GM23338 (cell line): ENCODE data around the gene SLC45A2. TPM values are rescaled to one million over a fixed set of nuclear protein-coding genes. Genes with fewer than 3 reads are reported as not detected.

ENCODE experiments used
- ATAC-seq: fragments of 200-7000 bp; cut with Tn5 transposase; 3 replicates; pipeline ENCODE4 v1.9.1; 2020
- DNase-seq: peaks from one replicate; pipeline ENCODE4 v3.0.0-alpha.2; 2015; ENCODE audit warnings: low spot score
- H2AFZ ChIP-seq: fragments of 200-600 bp; sonication (generic); 2 replicates; pipeline ENCODE4 v1.8.0; 2016; ENCODE audit warnings: antibody characterized with exemption, mild to moderate bottlenecking, moderate library complexity
- H3F3A ChIP-seq: fragments of 200-600 bp; sonication (generic); replicated peaks from 2 replicates; pipeline ENCODE4 v1.8.0; 2017; ENCODE audit warnings: antibody characterized with exemption, mixed run types, low read depth
- H3K27ac ChIP-seq: fragments of 200-600 bp; sonication (generic); 2 replicates; pipeline ENCODE4 v1.6.1; 2016; ENCODE audit warnings: low read depth
- H3K27me3 ChIP-seq: fragments of 200-600 bp; sonication (generic); 2 replicates; pipeline ENCODE4 v1.8.0; 2016; ENCODE audit warnings: mild to moderate bottlenecking, mixed run types, moderate library complexity; ENCODE audit not compliant: insufficient read depth
- H3K36me3 ChIP-seq: fragments of 200-600 bp; sonication (generic); 2 replicates; pipeline ENCODE4 v1.8.0; 2016; ENCODE audit warnings: mild to moderate bottlenecking; ENCODE audit not compliant: insufficient read depth
- H3K4me1 ChIP-seq: fragments of 200-600 bp; sonication (generic); 2 replicates; pipeline ENCODE4 v1.8.0; 2016; ENCODE audit warnings: mild to moderate bottlenecking, moderate library complexity; ENCODE audit not compliant: insufficient read depth
- H3K4me2 ChIP-seq: fragments of 200-600 bp; sonication (generic); 2 replicates; pipeline ENCODE4 v1.7.1; 2017; ENCODE audit warnings: mixed run types
- H3K4me3 ChIP-seq: fragments of 200-600 bp; sonication (generic); 2 replicates; pipeline ENCODE4 v1.6.1; 2016; ENCODE audit warnings: mixed run types
- H3K79me2 ChIP-seq: fragments of 200-600 bp; sonication (generic); replicated peaks from 2 replicates; pipeline ENCODE4 v1.8.0; 2017; ENCODE audit warnings: mild to moderate bottlenecking; ENCODE audit not compliant: insufficient read depth
- H3K9me2 ChIP-seq: fragments of 200-600 bp; sonication (generic); 2 replicates; pipeline ENCODE4 v1.8.0; 2017; ENCODE audit not compliant: insufficient read depth
- H4K20me1 ChIP-seq: fragments of 200-600 bp; sonication (generic); replicated peaks from 2 replicates; pipeline ENCODE4 v1.8.0; 2017; ENCODE audit warnings: mild to moderate bottlenecking; ENCODE audit not compliant: insufficient read depth
- H3K27ac Mint-ChIP-seq: 2 replicates; pipeline ENCODE4 v1.8.0; 2020; ENCODE audit warnings: inconsistent platforms, mild to moderate bottlenecking, moderate library complexity, mixed read lengths
- H3K27me3 Mint-ChIP-seq: 3 replicates; pipeline ENCODE4 v1.8.0; 2022; ENCODE audit warnings: low read depth, mild to moderate bottlenecking, moderate library complexity, mixed read lengths, inconsistent platforms; ENCODE audit not compliant: insufficient read depth, poor library complexity
- H3K36me3 Mint-ChIP-seq: 3 replicates; pipeline ENCODE4 v1.8.0; 2021; ENCODE audit warnings: low read depth, mild to moderate bottlenecking, inconsistent platforms, moderate library complexity, mixed read lengths
- H3K4me1 Mint-ChIP-seq: 3 replicates; pipeline ENCODE4 v1.8.0; 2020; ENCODE audit warnings: mild to moderate bottlenecking, inconsistent platforms, mixed read lengths
- H3K4me3 Mint-ChIP-seq: 3 replicates; pipeline ENCODE4 v1.8.0; 2021; ENCODE audit warnings: moderate library complexity, mild to moderate bottlenecking, inconsistent platforms, mixed read lengths
- H3K9me3 Mint-ChIP-seq: 3 replicates; pipeline ENCODE4 v1.8.0; 2020; ENCODE audit warnings: moderate library complexity, mild to moderate bottlenecking, inconsistent platforms, mixed read lengths
- CREB1 ChIP-seq: fragments of 250-450 bp; sonication (Bioruptor Pico); IDR thresholded peaks from 2 replicates; pipeline ENCODE4 v1.5.0; 2020; ENCODE audit warnings: low read depth, mild to moderate bottlenecking, moderate library complexity
- JUNB ChIP-seq: IDR thresholded peaks from one replicate; pipeline ENCODE4 v1.6.1; 2016; ENCODE audit warnings: antibody characterized with exemption; ENCODE audit not compliant: unreplicated experiment
- POLR2AphosphoS5 ChIP-seq: IDR thresholded peaks from 2 replicates; pipeline ENCODE4 v1.6.1; 2016; ENCODE audit warnings: antibody characterized with exemption, low read depth
- STAT1 ChIP-seq: IDR thresholded peaks from one replicate; pipeline ENCODE4 v1.6.1; 2016; ENCODE audit warnings: antibody characterized with exemption; ENCODE audit not compliant: unreplicated experiment
- ZNF114 ChIP-seq: fragments of 250-450 bp; sonication (Bioruptor Pico); IDR thresholded peaks from 2 replicates; pipeline ENCODE4 v1.5.0; 2020; ENCODE audit warnings: mild to moderate bottlenecking, moderate library complexity
- polyA plus RNA-seq: library from polyadenylated mRNA; unstranded; fragments of >200 nt; fragmentation: Nextera tagmentation; extraction: Ambion mirVana; gene quantifications from 2 replicates; pipeline ENCODE4 v1.2.1, GENCODE V29; 2016
- total RNA-seq: library from RNA; depleted of rRNA; stranded (reverse); fragments of >200 nt; shearing (Covaris generic); gene quantifications from 2 replicates; pipeline ENCODE4 v1.2.3, GENCODE V29; 2014
- TF ChIP-seq, protein P1 (sequence below): IDR thresholded peaks from one replicate; pipeline ENCODE4 v1.6.1; 2018; ENCODE audit warnings: antibody characterized with exemption; ENCODE audit not compliant: unreplicated experiment
- TF ChIP-seq, protein P2 (sequence below), 2 experiments: fragments of 200-600 bp in 1 of 2; sonication (generic) in 1 of 2; conservative IDR thresholded peaks; 2 replicates each; pipeline versions ENCODE4 v1.5.1 to v1.6.1; 2016 to 2017; ENCODE audit warnings: antibody characterized with exemption in 2 of 2, low read depth in 2 of 2, mild to moderate bottlenecking in 2 of 2, moderate library complexity in 1 of 2

The SLC45A2 gene
- total and polyA plus RNA-seq, 2 experiments from 2014 or later, result not detected

DNA sequence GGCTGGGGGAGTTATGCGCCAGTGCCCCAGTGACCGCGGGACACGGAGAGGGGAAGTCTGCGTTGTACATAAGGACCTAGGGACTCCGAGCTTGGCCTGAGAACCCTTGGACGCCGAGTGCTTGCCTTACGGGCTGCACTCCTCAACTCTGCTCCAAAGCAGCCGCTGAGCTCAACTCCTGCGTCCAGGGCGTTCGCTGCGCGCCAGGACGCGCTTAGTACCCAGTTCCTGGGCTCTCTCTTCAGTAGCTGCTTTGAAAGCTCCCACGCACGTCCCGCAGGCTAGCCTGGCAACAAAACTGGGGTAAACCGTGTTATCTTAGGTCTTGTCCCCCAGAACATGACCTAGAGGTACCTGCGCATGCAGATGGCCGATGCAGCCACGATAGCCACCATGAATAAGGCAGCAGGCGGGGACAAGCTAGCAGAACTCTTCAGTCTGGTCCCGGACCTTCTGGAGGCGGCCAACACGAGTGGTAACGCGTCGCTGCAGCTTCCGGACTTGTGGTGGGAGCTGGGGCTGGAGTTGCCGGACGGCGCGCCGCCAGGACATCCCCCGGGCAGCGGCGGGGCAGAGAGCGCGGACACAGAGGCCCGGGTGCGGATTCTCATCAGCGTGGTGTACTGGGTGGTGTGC lies 48.0 kb downstream of the SLC45A2 start, which contains the start of gene RXFP3:
Gene RXFP3 (plus strand): TSS at position 6 of the 636 bp plus-strand sequence. CDS start 355 bp downstream, at position 361.
- Mint-ChIP-seq H3K4me1 (peaks cover 21% of the 10 kb centered on the region), H3K27me3 (peaks cover 18% of the 10 kb centered on the region), H3K9me3 (no peaks in the 10 kb centered on the region), H3K27ac (no peak within 1 kb of the TSS), H3K4me3 (peak within 1 kb of the TSS; percentile 85), H3K36me3 (no peaks in the 10 kb centered on the region)
- H2AFZ ChIP-seq, result peak within 1 kb of the TSS; percentile 100
- no peaks in the 10 kb centered on the region for H3F3A ChIP-seq
- peak; percentile 63 for ATAC-seq
- no peaks in the 10 kb centered on the region for H3K79me2 ChIP-seq
- no peak within 1 kb of the TSS for H3K27ac ChIP-seq
- peaks cover 15% of the 10 kb centered on the region for H3K27me3 ChIP-seq
- no peaks in the 10 kb centered on the region for H4K20me1 ChIP-seq
- peak; percentile 59 for DNase-seq
- H3K4me3 ChIP-seq, result peak within 1 kb of the TSS; percentile 80
- H3K36me3 ChIP-seq, result no peaks in the 10 kb centered on the region
- peaks cover 7% of the 10 kb centered on the region for H3K4me1 ChIP-seq
- H3K4me2 ChIP-seq, result peak within 1 kb of the TSS; percentile 95
- TF ChIP-seq POLR2AphosphoS5 (no peak), STAT1 (no peak), JUNB (no peak), ZNF114 (CRISPR knock-in tag) (no peak)
- no peaks in the 10 kb centered on the region for H3K9me2 ChIP-seq

- Histone ChIP-seq H3K4me2 (peak overlapping the region; percentile 95), H3F3A (no peaks in the 10 kb centered on the region), H2AFZ (peak overlapping the region; percentile 100), H4K20me1 (no peaks in the 10 kb centered on the region), H3K4me3 (peak overlapping the region; percentile 80), H3K9me2 (no peaks in the 10 kb centered on the region), H3K36me3 (no peaks in the 10 kb centered on the region), H3K79me2 (no peaks in the 10 kb centered on the region), H3K4me1 (peaks cover 11% of the 10 kb centered on the region), H3K27me3 (peaks cover 15% of the 10 kb centered on the region), H3K27ac (no peak overlapping the region)
- peak; percentile 75 for TF ChIP-seq CREB1 (CRISPR knock-in tag)
- no peak for TF ChIP-seq JUNB
- TF ChIP-seq, protein P1, sequence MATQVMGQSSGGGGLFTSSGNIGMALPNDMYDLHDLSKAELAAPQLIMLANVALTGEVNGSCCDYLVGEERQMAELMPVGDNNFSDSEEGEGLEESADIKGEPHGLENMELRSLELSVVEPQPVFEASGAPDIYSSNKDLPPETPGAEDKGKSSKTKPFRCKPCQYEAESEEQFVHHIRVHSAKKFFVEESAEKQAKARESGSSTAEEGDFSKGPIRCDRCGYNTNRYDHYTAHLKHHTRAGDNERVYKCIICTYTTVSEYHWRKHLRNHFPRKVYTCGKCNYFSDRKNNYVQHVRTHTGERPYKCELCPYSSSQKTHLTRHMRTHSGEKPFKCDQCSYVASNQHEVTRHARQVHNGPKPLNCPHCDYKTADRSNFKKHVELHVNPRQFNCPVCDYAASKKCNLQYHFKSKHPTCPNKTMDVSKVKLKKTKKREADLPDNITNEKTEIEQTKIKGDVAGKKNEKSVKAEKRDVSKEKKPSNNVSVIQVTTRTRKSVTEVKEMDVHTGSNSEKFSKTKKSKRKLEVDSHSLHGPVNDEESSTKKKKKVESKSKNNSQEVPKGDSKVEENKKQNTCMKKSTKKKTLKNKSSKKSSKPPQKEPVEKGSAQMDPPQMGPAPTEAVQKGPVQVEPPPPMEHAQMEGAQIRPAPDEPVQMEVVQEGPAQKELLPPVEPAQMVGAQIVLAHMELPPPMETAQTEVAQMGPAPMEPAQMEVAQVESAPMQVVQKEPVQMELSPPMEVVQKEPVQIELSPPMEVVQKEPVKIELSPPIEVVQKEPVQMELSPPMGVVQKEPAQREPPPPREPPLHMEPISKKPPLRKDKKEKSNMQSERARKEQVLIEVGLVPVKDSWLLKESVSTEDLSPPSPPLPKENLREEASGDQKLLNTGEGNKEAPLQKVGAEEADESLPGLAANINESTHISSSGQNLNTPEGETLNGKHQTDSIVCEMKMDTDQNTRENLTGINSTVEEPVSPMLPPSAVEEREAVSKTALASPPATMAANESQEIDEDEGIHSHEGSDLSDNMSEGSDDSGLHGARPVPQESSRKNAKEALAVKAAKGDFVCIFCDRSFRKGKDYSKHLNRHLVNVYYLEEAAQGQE, result peak; percentile 87
- TF ChIP-seq, protein P2, sequence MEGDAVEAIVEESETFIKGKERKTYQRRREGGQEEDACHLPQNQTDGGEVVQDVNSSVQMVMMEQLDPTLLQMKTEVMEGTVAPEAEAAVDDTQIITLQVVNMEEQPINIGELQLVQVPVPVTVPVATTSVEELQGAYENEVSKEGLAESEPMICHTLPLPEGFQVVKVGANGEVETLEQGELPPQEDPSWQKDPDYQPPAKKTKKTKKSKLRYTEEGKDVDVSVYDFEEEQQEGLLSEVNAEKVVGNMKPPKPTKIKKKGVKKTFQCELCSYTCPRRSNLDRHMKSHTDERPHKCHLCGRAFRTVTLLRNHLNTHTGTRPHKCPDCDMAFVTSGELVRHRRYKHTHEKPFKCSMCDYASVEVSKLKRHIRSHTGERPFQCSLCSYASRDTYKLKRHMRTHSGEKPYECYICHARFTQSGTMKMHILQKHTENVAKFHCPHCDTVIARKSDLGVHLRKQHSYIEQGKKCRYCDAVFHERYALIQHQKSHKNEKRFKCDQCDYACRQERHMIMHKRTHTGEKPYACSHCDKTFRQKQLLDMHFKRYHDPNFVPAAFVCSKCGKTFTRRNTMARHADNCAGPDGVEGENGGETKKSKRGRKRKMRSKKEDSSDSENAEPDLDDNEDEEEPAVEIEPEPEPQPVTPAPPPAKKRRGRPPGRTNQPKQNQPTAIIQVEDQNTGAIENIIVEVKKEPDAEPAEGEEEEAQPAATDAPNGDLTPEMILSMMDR (conservative IDR thresholded peaks at IDR 0.05; ENCODE audit: low read depth in 2 of 2), result no peak
- Mint-ChIP-seq H3K4me1 (peaks cover 25% of the 10 kb centered on the region), H3K27me3 (peaks cover 17% of the 10 kb centered on the region), H3K36me3 (no peaks in the 10 kb centered on the region), H3K27ac (no peak overlapping the region), H3K9me3 (no peaks in the 10 kb centered on the region), H3K4me3 (peak overlapping the region; percentile 85)
- peak; percentile 83 for ATAC-seq
- DNase-seq, result peak; percentile 89
Observed at GRCh38 chr5:33936004-33936380, 48.5 kb downstream of the SLC45A2 start.
